ENCODE data around the gene CARD14. TPM values are rescaled to one million over a fixed set of nuclear protein-coding genes. Genes with fewer than 3 reads are reported as not detected.
A peak's percentile ranks its signal among the peaks of the same experiment; 100 is the strongest.

Gene CARD14
- total RNA-seq, 1 experiment from 2014 or later, result 2.3 TPM

GRCh38 chr17:80221351-80222105, 51.7 kb downstream of the CARD14 start:
- H3K27me3 ChIP-seq (ENCODE audit: low read length), result no peaks in the 10 kb centered on the region
- peak overlapping the region; percentile 66; the same call in 1 of the 2 replicates for H2AFZ ChIP-seq (ENCODE audit: low read length)
- H3K9ac ChIP-seq (ENCODE audit: low read length), result 0 out of 2 replicates have a peak overlapping the region, but pooled peaks have one; percentile 82
- H3K27ac ChIP-seq (ENCODE audit: low read length), result no peak overlapping the region
- peak overlapping the region; percentile 82 for H3K4me3 ChIP-seq (ENCODE audit: low read length)
- peaks cover 20% of the 10 kb centered on the region for H3K4me1 ChIP-seq (ENCODE audit: insufficient read depth, low read length)
- peaks cover 5% of the 10 kb centered on the region; the same call in 1 of the 2 replicates for H4K20me1 ChIP-seq (ENCODE audit: low read length)
- H3K36me3 ChIP-seq (ENCODE audit: low read depth, low read length), result peaks cover 9% of the 10 kb centered on the region
- no peaks in the 10 kb centered on the region for H3K9me2 ChIP-seq (replicated peaks; ENCODE audit: low read length)
- TSS peak; percentile 32 for BruUV-seq (replicated peaks)
- TF ChIP-seq EZH2 (IDR thresholded peaks at IDR 0.05; ENCODE audit: low read length, unreplicated experiment) (no peak), EZH2phosphoT487 (IDR thresholded peaks at IDR 0.05; ENCODE audit: borderline replicate concordance, low read length) (no peak), CTCF (conservative IDR thresholded peaks at IDR 0.05; ENCODE audit: low read depth, low read length) (no peak)
- peak overlapping the region; percentile 95 for H3K4me2 ChIP-seq (ENCODE audit: low read length)
- ATAC-seq (no peak), DNase-seq (no peak)
- H3F3A ChIP-seq (ENCODE audit: low read length, unreplicated experiment), result no peaks in the 10 kb centered on the region
- peaks cover 30% of the 10 kb centered on the region for H3K79me2 ChIP-seq (ENCODE audit: low read length)
- intact Hi-C loops (cut with micrococcal nuclease), result no loop called here
- H3K9me3 ChIP-seq (ENCODE audit: low read length), result no peaks in the 10 kb centered on the region
- CTCF ChIA-PET, result no interaction called here
- POLR2A ChIA-PET (ENCODE audit: unreplicated experiment), result no interaction called here

- Histone ChIP-seq H4K20me1 (ENCODE audit: low read length) (peaks cover 5% of the 10 kb centered on the region; the same call in 1 of the 2 replicates), H3K9me3 (ENCODE audit: low read length) (no peaks in the 10 kb centered on the region), H3K27ac (ENCODE audit: low read length) (no peak overlapping the region), H2AFZ (ENCODE audit: low read length) (no peak overlapping the region), H3K9me2 (replicated peaks; ENCODE audit: low read length) (no peaks in the 10 kb centered on the region), H3K4me3 (ENCODE audit: low read length) (no peak overlapping the region), H3K4me2 (ENCODE audit: low read length) (no peak overlapping the region), H3K79me2 (ENCODE audit: low read length) (peaks cover 25% of the 10 kb centered on the region), H3F3A (ENCODE audit: low read length, unreplicated experiment) (no peaks in the 10 kb centered on the region), H3K27me3 (ENCODE audit: low read length) (no peaks in the 10 kb centered on the region), H3K4me1 (ENCODE audit: insufficient read depth, low read length) (peaks cover 20% of the 10 kb centered on the region), H3K36me3 (ENCODE audit: low read depth, low read length) (peaks cover 2% of the 10 kb centered on the region; the same call in 1 of the 2 replicates), H3K9ac (ENCODE audit: low read length) (no peak overlapping the region)
- no peak for DNase-seq
- ChIA-PET CTCF (no interaction called here), POLR2A (ENCODE audit: unreplicated experiment) (no interaction called here)
- no TSS peak for BruUV-seq (replicated peaks)
- TF ChIP-seq EZH2 (IDR thresholded peaks at IDR 0.05; ENCODE audit: low read length, unreplicated experiment) (no peak), CTCF (conservative IDR thresholded peaks at IDR 0.05; ENCODE audit: low read depth, low read length) (no peak), EZH2phosphoT487 (IDR thresholded peaks at IDR 0.05; ENCODE audit: borderline replicate concordance, low read length) (no peak)
- no peak for ATAC-seq
- intact Hi-C loops (cut with micrococcal nuclease), result no loop called here
Measured at GRCh38 chr17:80222376-80223141, 52.7 kb downstream of the CARD14 start.

Data from PC-3 (cell line).